Thyroid gland (tissue), 4 donors: ENCODE measurements around the gene CPA1.

Experiments used
- POLR2A ChIP-seq, 2 donors: fragments of 450-650 bp; IDR thresholded peaks; one replicate each; pipeline ENCODE4 v1.6.1; 2017; ENCODE audit warnings: antibody characterized with exemption in 2 of 2, mild to moderate bottlenecking in 2 of 2, moderate library complexity in 1 of 2
- TF ChIP-seq, protein P1 (sequence below), 6 experiments: fragments of 200-600 bp in 3 of 6; fragments of 450-650 bp in 3 of 6; sonication (generic) in 3 of 6; IDR thresholded peaks; one replicate each; pipeline ENCODE4 v1.5.1; 2016 to 2019; ENCODE audit warnings: antibody characterized with exemption in 6 of 6, mild to moderate bottlenecking in 2 of 6, inconsistent platforms in 1 of 6, moderate library complexity in 1 of 6

DNA sequence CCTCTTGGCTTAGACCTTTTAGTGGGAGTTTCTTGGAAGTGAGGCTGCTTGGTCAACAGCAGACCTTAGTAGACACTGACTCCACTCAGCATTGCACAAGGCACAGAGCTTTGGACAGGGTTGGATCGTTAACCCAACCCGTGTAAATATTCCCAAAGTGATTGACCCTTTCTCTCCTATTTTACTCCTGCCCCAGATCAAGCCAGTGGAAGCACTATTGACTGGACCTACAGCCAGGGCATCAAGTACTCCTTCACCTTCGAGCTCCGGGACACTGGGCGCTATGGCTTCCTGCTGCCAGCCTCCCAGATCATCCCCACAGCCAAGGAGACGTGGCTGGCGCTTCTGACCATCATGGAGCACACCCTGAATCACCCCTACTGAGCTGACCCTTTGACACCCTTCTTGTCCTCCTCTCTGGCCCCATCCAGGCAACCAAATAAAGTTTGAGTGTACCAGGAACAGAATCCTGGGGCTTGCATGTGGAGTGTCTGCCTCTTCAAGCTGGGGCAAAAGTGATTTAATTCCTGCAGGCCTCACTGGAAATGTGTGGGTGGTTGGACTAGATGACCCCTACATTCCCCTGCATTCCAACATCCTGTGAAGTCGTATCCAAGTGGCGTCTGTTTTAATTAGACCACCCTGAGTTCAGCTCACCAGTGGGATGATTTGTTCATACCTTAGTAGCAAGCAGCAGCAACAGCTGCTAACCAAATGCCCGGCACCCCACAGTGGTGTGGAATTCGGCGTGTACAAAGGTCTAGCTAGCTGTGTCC, 7.5 kb downstream of the CPA1 start:
- TF ChIP-seq, protein P1, sequence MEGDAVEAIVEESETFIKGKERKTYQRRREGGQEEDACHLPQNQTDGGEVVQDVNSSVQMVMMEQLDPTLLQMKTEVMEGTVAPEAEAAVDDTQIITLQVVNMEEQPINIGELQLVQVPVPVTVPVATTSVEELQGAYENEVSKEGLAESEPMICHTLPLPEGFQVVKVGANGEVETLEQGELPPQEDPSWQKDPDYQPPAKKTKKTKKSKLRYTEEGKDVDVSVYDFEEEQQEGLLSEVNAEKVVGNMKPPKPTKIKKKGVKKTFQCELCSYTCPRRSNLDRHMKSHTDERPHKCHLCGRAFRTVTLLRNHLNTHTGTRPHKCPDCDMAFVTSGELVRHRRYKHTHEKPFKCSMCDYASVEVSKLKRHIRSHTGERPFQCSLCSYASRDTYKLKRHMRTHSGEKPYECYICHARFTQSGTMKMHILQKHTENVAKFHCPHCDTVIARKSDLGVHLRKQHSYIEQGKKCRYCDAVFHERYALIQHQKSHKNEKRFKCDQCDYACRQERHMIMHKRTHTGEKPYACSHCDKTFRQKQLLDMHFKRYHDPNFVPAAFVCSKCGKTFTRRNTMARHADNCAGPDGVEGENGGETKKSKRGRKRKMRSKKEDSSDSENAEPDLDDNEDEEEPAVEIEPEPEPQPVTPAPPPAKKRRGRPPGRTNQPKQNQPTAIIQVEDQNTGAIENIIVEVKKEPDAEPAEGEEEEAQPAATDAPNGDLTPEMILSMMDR (IDR thresholded peaks at IDR 0.05): no peak
- no peak for TF ChIP-seq POLR2A (IDR thresholded peaks at IDR 0.05)
